ENCODE measurements around the gene SPINK14.
A peak's percentile ranks its signal among the peaks of the same experiment; 100 is the strongest.

SPINK14 gene

DNA sequence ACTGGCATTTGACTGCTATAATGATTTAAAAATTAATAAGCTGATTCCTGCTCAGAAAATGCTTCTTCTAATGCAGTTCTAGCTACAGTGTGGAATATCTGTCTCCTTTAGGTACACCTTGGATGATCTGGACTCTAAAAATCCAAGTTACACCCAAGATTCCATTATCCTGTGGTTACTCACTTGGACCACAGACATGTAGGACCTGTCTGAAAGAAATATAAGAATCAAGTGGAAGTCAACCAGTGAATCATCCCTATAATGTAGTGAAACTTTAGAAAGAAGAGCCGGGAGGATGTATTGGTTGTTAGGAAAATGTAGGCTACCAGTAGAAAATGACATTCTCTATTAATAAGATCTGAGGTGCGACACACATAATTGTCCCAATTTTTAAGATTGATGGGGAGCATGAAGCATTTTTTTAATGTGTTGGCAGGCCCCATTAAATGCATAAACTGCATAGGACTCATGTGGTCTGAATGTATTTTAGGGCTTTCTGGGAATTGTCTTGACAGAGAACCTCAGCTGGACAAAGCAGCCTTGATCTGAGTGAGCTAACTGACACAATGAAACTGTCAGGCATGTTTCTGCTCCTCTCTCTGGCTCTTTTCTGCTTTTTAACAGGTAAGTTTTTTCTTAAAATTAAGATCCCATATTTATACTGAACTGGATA is 34.3 kb downstream of the SPINK14 start, which contains the start of gene SPINK6:
Gene SPINK6 (plus strand): TSS at position 512 of the 673 bp plus-strand sequence. CDS start 55 bp downstream, at position 567.
- no peak for DNase-seq

- no peak for DNase-seq
Observed at GRCh38 chr5:148205044-148205806, 36.9 kb downstream of the SPINK14 start.

- DNase-seq = no peak
Observed at GRCh38 chr5:148205865-148206264, 37.5 kb downstream of the SPINK14 start.

GRCh38 chr5:148206620-148207019 is 38.3 kb downstream of the SPINK14 start:
- DNase-seq = peak in 1 of 2 donors; percentile 34

DNA sequence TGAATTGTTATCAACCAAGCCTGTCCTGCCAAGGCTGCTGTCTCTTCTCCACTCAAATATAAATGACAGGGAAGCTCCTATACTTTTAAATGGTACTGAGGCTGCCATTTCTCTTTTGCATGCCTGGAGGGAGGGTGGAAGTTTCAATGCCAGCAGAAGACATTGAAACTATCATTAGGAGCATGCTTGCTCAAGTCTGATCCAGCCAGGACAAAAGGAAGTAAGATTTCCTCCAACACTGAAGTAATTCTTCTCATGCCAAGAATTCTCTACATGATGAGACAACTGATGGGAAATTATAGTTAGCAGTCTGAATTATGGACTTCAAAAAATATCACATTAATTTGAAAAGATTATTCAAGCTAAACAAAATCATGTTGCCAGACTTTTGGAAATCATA is 39.9 kb downstream of the SPINK14 start:
- no peak for DNase-seq

DNA sequence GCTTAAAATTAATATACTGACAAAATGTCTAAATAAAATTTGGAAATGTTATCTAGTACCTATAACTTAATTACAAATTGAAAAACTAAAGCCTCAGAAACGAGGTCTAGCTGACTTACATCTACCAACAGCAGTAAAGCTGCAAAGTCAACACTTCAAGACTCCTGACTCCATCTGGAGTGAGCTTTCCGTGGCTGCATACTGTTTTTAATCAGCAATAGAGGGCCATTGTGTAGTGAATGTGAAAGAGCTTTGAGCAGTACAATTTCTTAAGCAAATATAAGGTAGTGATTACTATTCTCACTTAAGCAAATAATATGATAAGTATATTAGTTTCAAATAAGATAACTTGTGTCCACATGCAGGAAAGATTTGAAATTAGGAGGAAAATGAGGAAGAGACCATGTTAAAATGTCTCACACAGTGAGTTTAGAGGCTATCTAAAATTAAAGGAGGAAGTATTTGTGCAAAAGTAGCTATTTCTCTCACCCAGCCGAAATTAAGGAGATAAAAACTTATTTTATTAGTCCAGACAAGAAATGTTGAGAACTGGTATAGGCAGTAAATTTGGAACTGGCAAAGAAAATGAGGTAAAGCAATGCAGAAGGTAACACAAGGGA is 40.9 kb downstream of the SPINK14 start:
- DNase-seq = no peak

DNA sequence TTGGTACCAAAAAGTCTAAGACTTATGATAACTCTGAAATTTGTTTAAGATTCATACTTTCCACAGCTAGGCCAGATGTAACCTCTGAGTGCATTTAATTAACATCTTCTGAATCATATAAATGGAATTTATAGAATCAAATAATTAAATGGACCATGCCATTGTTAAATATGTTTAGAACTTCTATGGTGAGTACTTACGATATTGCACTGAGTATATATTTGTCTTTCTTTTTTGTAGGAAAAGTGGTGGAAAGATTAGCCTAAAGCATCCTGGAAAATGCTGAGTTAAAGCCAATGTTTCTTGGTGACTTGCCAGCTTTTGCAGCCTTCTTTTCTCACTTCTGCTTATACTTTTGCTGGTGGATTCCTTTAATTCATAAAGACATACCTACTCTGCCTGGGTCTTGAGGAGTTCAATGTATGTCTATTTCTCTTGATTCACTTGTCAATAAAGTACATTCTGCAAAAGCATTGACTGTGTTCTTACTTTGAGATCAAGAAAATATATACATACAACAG is 46.4 kb downstream of the SPINK14 start:
- no peak for DNase-seq

DNA sequence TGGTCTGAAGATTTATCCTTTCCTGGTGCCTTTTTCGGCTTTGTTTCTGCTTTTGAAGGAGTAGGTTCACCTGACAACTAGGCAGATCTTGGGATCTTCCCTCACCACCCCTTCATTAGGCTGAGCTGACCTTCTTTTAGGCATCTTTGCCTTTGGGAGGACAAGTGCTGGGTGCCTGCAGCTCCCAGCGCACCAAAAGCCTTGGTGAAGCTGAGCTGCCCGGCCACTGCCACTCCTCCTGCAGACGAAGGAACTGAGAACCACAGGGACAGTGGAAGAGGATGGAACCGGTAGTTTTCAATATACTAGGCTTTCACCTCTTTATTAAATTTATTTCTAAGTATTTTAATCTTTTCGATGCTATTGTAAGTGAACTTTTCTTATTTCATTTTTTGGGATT is 53.2 kb downstream of the SPINK14 start:
- no peak for DNase-seq

GRCh38 chr5:148224117-148224742 is 55.9 kb downstream of the SPINK14 start:
- DNase-seq = no peak

Data from hippocampal formation (tissue), 2 donors.